ENCODE results near the gene GOLGA6L22. TPM values are rescaled to one million over a fixed set of nuclear protein-coding genes. Genes with fewer than 3 reads are reported as not detected.
"Not testable (repeated sequence)": the region's sequence is repeated elsewhere in the genome, so short reads cannot be mapped to it uniquely, and the experiment has no call there.

Gene GOLGA6L22
- total RNA-seq: not detected

GRCh38 chr15:22458603-22459002 is at the start of gene GOLGA6L22:
TSS of gene GOLGA6L22 (plus strand) at chr15:22458903. CDS start at chr15:22458994, 91 bp downstream.
- H3K36me3 ChIP-seq; DNase-seq (ENCODE audit: low spot score in 2 of 2); H3K4me3 ChIP-seq; H3K4me1 ChIP-seq; H3K27ac ChIP-seq; H3K9me3 ChIP-seq; H3K27me3 ChIP-seq: not testable (repeated sequence)
- no CpG with 5 or more reads among the region's 7 CpGs for WGBS, 2 donors

GRCh38 chr15:22417288-22417687 is 41.4 kb upstream of the GOLGA6L22 start:
- H3K36me3 ChIP-seq; H3K4me3 ChIP-seq; H3K9me3 ChIP-seq; DNase-seq (ENCODE audit: low spot score in 2 of 2); H3K27ac ChIP-seq; H3K27me3 ChIP-seq; H3K4me1 ChIP-seq: not testable (repeated sequence)
- 50 to 82% methylated on average over 1 to 8 of the region's 19 CpGs for WGBS, 2 donors

GRCh38 chr15:22417795-22418194 is 40.9 kb upstream of the GOLGA6L22 start:
- DNase-seq (ENCODE audit: low spot score in 2 of 2); H3K9me3 ChIP-seq; H3K27me3 ChIP-seq; H3K27ac ChIP-seq; H3K4me3 ChIP-seq; H3K36me3 ChIP-seq; H3K4me1 ChIP-seq: not testable (repeated sequence)
- WGBS, 2 donors: no CpG with 5 or more reads among the region's 22 CpGs

- not testable (repeated sequence) for DNase-seq (ENCODE audit: low spot score in 2 of 2); H3K27me3 ChIP-seq; H3K4me1 ChIP-seq; H3K36me3 ChIP-seq; H3K9me3 ChIP-seq; H3K4me3 ChIP-seq; H3K27ac ChIP-seq
- no CpG with 5 or more reads among the region's 29 CpGs for WGBS, 2 donors
These were observed 40.5 kb upstream of the GOLGA6L22 start for GRCh38 chr15:22418212-22418611.

GRCh38 chr15:22418666-22419065 is 40.0 kb upstream of the GOLGA6L22 start:
- H3K4me3 ChIP-seq; H3K27me3 ChIP-seq; H3K9me3 ChIP-seq; H3K36me3 ChIP-seq; DNase-seq (ENCODE audit: low spot score in 2 of 2); H3K4me1 ChIP-seq; H3K27ac ChIP-seq: not testable (repeated sequence)
- WGBS, 2 donors: 90 to 98% methylated on average over 8 to 17 of the region's 33 CpGs

- not testable (repeated sequence) for H3K4me1 ChIP-seq; H3K27ac ChIP-seq; H3K36me3 ChIP-seq; H3K4me3 ChIP-seq; H3K27me3 ChIP-seq; DNase-seq (ENCODE audit: low spot score in 2 of 2); H3K9me3 ChIP-seq
- 84% methylated on average over 10 of the region's 13 CpGs; no CpG with 5 or more reads in 1 of the 2 donors for WGBS, 2 donors
These were observed 38.4 kb upstream of the GOLGA6L22 start for GRCh38 chr15:22420340-22420739.

GRCh38 chr15:22429426-22429825 is 29.3 kb upstream of the GOLGA6L22 start:
- H3K9me3 ChIP-seq; DNase-seq (ENCODE audit: low spot score in 2 of 2): not testable (repeated sequence)

GRCh38 chr15:22431687-22432086 is 27.0 kb upstream of the GOLGA6L22 start:
- not testable (repeated sequence) for DNase-seq (ENCODE audit: low spot score in 2 of 2); H3K9me3 ChIP-seq; H3K27me3 ChIP-seq; H3K27ac ChIP-seq; H3K4me3 ChIP-seq; H3K4me1 ChIP-seq; H3K36me3 ChIP-seq
- WGBS, 2 donors: 64 to 87% methylated on average over 5 to 7 of the region's 8 CpGs

More at GRCh38 chr15:22429426-22429825, 29.3 kb upstream of the GOLGA6L22 start:
- WGBS, 2 donors: no CpG with 5 or more reads among the region's 11 CpGs
- H3K27ac ChIP-seq, H3K36me3 ChIP-seq, H3K4me3 ChIP-seq, H3K4me1 ChIP-seq, H3K27me3 ChIP-seq: not testable (repeated sequence)

- H3K9me3 ChIP-seq, H3K36me3 ChIP-seq, H3K27me3 ChIP-seq, H3K4me1 ChIP-seq: not testable (repeated sequence)
- H3K4me3 ChIP-seq: peak overlapping the region; percentile 24 to 54 (median 40)
- WGBS, 2 donors: 0% methylated on average over 5 of the region's 86 CpGs; no CpG with 5 or more reads in 1 of the 2 donors
- peak overlapping the region in 1 of 4 donors; percentile 55 for H3K27ac ChIP-seq
- DNase-seq (ENCODE audit: low spot score in 2 of 2): peak; percentile 39 to 47
These were observed 35.9 kb downstream of the GOLGA6L22 start for GRCh38 chr15:22494490-22495113.

- 95 to 100% methylated on average over 2 of the region's 4 CpGs for WGBS, 2 donors
- H3K9me3 ChIP-seq; H3K4me1 ChIP-seq; H3K27ac ChIP-seq; DNase-seq (ENCODE audit: low spot score in 2 of 2); H3K4me3 ChIP-seq; H3K36me3 ChIP-seq; H3K27me3 ChIP-seq: not testable (repeated sequence)
These were observed 38.5 kb downstream of the GOLGA6L22 start for GRCh38 chr15:22497200-22497599.

- not testable (repeated sequence) for H3K27ac ChIP-seq; H3K36me3 ChIP-seq; H3K4me1 ChIP-seq; H3K4me3 ChIP-seq; H3K27me3 ChIP-seq; H3K9me3 ChIP-seq; DNase-seq (ENCODE audit: low spot score in 2 of 2)
- WGBS, 2 donors: no CpG with 5 or more reads among the region's 5 CpGs
These were observed 39.7 kb downstream of the GOLGA6L22 start for GRCh38 chr15:22498220-22498925.

- WGBS, 2 donors: 100% methylated on average over 2 of the region's 10 CpGs; no CpG with 5 or more reads in 1 of the 2 donors
- DNase-seq (ENCODE audit: low spot score in 2 of 2): not testable (repeated sequence)
These were observed 43.6 kb downstream of the GOLGA6L22 start for GRCh38 chr15:22502272-22502671.

GRCh38 chr15:22506959-22507358 is 48.3 kb downstream of the GOLGA6L22 start:
- not testable (repeated sequence) for H3K4me3 ChIP-seq; H3K4me1 ChIP-seq; H3K27me3 ChIP-seq; DNase-seq (ENCODE audit: low spot score in 2 of 2); H3K27ac ChIP-seq; H3K9me3 ChIP-seq
- WGBS, 2 donors: 91 to 100% methylated on average over 3 to 6 of the region's 9 CpGs
- peaks cover 0 to 15% (median 0%) of the 10 kb centered on the region in 3 donors for H3K36me3 ChIP-seq

More at GRCh38 chr15:22502272-22502671, 43.6 kb downstream of the GOLGA6L22 start:
- not testable (repeated sequence) for H3K27ac ChIP-seq, H3K9me3 ChIP-seq, H3K4me3 ChIP-seq, H3K4me1 ChIP-seq, H3K27me3 ChIP-seq
- H3K36me3 ChIP-seq: peaks cover 0 to 11% (median 0%) of the 10 kb centered on the region in 3 donors

GRCh38 chr15:22516140-22516539 is 57.4 kb downstream of the GOLGA6L22 start:
- H3K36me3 ChIP-seq; H3K9me3 ChIP-seq; H3K4me1 ChIP-seq; DNase-seq (ENCODE audit: low spot score in 2 of 2); H3K27me3 ChIP-seq; H3K27ac ChIP-seq; H3K4me3 ChIP-seq: not testable (repeated sequence)
- WGBS, 2 donors: 97 to 100% methylated on average over 5 to 6 of the region's 15 CpGs

All from tibial nerve (tissue), 4 donors.